ENCODE data around the gene HPN.

Gene HPN

DNA sequence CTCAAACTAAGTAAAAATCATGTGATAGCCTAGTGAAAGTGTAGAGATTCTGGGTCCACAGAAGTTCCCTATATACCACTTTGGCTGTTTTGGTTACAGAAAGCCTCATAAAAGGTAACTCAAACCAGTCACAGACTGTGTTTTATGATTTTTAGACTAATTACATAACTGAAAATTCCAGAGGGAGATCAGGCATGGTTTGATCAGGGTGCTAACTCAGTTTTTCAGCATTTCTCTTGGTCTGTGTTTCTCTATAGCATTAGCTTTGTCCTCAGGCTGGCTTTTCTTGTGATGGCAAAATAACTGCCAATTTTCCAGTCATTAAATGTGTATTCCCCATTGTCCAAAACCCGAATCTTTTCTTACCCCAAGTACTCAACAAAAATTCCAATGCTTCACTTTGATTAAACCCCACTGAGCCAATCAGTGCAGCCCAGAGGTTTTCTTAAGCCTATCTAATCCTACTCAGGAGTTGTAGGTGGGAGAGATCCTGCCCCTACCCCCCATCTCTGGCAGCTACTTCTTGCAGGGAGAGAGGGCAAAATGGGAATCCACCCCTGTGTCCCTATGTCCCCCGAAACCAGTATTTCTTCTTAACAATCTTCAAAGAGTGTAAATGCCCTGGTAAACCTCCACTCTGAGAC lies 65.5 kb downstream of the HPN start:
- in situ Hi-C loops (cut with HindIII; ENCODE audit: low pct_unique_long_range_greater_than_20kb, low sequenced_read_pairs) = no loop called here
- DNase-seq (ENCODE audit: low read depth in 1 of 2, low spot score in 1 of 2) = no peak
- no peak for TF ChIP-seq JUND (IDR thresholded peaks at IDR 0.05; ENCODE audit: low read depth)

DNA sequence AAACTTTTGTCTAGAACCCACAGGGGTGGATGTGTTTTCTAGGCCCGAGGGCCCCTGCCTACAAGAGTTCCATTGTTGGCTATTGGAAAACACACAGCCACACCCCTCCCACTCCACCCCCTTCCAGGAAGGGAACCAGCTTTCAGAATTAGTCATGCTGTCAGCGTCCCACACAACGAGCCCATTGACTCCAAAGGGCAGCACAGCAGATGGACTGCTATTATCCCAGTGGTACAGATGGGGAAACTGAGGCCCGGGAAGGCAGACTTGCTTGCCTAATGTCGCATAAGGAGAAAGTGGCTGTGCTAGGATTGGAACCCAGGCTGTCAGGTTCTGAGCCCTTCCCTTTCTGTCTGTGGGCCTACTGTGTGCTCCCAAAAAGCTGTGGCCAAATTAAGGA lies 66.0 kb downstream of the HPN start:
- TF ChIP-seq JUND (IDR thresholded peaks at IDR 0.05; ENCODE audit: low read depth) = no peak
- DNase-seq (ENCODE audit: low read depth in 1 of 2, low spot score in 1 of 2) = no peak
- in situ Hi-C loops (cut with HindIII; ENCODE audit: low pct_unique_long_range_greater_than_20kb, low sequenced_read_pairs) = no loop called here

DNA sequence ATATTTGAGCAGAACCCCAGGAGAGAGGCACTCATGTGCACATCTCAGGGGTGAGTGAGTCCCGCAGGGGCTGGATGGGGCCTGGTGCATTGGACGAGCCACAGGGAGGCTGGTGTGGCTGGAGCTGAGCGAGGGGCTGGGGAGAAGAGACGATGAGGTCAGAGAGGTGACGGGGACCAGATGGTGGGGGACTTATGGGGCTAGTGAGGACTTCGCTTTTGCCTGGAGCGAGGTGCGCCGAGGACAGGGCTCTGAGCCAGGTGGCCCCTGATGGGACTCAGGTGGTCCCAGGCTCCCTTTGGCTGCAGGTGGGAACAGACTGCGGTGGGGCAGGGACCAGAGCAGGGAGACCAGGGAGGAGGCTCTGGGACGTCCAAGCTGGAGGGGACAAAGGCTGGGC lies 67.2 kb downstream of the HPN start:
- no peak for TF ChIP-seq JUND (IDR thresholded peaks at IDR 0.05; ENCODE audit: low read depth)
- DNase-seq (ENCODE audit: low read depth in 1 of 2, low spot score in 1 of 2) = no peak
- in situ Hi-C loops (cut with HindIII; ENCODE audit: low pct_unique_long_range_greater_than_20kb, low sequenced_read_pairs) = no loop called here

DNA sequence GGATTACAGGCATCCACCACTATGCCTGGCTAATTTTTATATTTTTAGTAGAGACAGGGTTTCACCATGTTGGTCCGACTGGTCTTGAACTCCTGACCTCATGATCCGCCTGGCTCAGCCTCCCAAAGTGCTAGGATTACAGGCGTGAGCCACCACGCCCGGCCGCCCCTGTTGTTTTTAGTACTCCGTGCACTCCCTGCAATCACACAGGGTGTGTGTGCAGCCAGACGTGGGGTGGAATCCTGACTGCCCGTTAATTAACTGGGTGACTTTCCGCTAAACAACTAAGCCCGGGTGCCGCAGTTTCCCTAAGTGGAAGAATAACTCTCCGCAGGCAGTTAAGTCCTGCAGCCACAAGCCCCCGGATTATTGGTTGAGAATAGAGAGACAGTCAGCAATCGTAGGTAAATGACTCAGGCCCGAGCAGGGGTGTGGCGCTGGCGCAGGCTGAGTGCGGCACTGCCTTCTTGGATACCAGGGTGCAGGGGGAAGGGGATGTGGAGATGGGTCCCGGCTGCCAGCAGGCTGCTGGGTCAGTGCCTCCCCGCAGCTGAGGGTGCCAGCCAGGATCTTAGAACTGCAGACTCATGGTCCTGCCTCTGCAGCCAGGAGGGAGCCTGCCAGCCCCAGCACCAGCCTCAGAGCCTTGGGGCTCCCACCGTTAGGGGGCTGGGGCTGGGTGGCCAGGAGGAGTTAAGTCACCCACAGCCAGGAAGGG lies 68.0 kb downstream of the HPN start:
- in situ Hi-C loops (cut with HindIII; ENCODE audit: low pct_unique_long_range_greater_than_20kb, low sequenced_read_pairs) = no loop called here
- no peak for DNase-seq (ENCODE audit: low read depth in 1 of 2, low spot score in 1 of 2)

DNA sequence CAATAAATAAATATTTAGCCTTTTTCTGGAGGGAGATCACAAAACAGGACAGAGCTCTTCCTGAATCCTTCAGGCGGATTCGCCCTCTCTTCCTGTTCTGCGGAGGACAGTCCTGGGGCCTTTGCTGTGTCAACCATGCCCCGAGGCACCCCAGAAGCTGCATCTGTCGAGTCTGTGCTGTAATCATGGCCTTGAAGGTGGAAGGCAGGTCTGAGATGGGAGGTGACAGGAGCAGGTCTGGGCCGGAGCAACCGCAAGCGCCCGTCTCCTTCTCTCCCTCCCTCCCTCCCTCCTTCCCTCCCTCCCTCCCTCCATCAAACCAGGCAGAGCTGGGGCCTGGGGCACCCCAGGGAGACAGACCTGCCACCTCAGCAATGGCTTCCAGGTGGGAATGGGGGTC lies 69.5 kb downstream of the HPN start:
- in situ Hi-C loops (cut with HindIII; ENCODE audit: low pct_unique_long_range_greater_than_20kb, low sequenced_read_pairs) = no loop called here
- DNase-seq (ENCODE audit: low read depth in 1 of 2, low spot score in 1 of 2) = no peak
- TF ChIP-seq JUND (IDR thresholded peaks at IDR 0.05; ENCODE audit: low read depth) = no peak

More for the DNA sequence above, 68.0 kb downstream of the HPN start:
- TF ChIP-seq JUND (IDR thresholded peaks at IDR 0.05; ENCODE audit: low read depth) = no peak

DNA sequence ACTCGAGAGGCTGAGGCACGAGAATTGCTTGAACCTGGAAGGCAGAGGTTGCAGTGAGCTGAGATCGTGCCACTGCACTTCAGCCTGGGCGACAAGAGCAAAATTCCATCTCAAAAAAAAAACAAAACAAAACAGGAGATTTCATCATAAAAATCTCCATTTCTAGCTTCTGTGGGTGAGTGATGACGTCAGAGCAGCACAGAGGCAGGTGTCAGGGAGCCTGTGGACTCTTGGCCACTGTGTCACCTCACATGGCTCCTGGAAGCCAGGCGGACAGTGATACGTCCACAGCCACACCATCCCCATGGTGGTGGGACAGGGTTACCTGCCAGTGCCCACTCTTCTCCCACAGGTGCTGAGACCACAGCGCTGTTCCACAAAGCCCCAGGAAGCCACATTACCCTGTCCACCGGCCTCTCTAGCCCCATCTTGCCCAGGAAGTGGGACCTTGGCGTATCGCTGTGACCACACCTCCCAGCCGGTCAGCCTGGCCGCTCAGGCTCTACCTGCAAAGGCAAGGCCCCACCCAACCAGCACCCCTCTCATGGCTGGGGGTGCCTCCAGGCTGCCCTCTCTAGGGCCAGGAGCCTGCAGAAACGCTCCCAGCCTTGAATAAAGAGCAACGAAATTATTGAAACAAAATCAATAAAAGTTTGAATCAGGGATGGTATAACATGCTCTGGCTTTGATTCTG lies 71.6 kb downstream of the HPN start:
- in situ Hi-C loops (cut with HindIII; ENCODE audit: low pct_unique_long_range_greater_than_20kb, low sequenced_read_pairs) = no loop called here
- TF ChIP-seq JUND (IDR thresholded peaks at IDR 0.05; ENCODE audit: low read depth) = no peak
- DNase-seq (ENCODE audit: low read depth in 1 of 2, low spot score in 1 of 2) = no peak

DNA sequence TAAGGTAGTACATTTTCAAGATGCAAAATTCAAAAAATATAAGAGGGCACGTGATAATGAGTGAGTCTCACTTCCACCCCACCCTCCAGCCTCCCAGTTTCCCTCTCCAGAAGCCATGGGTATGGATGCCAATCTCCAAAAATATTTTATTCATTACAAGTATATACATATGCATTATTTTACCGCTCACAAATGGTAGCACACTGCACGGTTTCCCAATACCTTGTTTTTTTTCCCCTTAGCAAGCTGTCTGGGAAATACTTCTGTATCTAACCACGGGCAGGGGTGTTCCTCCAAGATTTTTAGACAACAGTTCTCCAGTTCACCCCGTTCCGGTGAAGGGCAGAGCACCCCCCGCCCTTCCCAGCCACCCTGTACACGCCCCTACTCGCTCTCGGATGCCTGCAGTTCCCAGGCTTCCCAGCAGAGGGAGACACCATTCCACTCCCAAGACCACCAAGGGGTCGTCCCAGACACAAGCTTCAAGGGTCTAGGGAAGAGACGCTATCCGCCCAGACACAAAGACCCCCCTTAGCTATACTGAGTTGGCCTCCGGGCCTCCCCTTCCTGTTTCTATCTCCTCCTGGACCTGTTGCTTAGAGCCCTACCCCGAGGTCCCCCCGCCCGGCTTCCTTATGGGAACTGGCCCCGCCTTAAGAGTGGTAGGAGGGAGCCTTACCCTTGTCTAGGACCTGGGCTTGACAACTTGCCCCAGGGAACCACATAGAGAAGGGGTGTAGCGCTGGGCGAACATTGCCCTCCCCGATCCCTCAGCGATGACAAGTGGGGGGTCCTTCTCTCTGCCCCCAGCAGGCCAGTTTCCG lies 73.0 kb downstream of the HPN start:
- in situ Hi-C loops (cut with HindIII; ENCODE audit: low pct_unique_long_range_greater_than_20kb, low sequenced_read_pairs) = no loop called here
- no peak for TF ChIP-seq JUND (IDR thresholded peaks at IDR 0.05; ENCODE audit: low read depth)
- peak; percentile 62 to 64 for DNase-seq (ENCODE audit: low read depth in 1 of 2, low spot score in 1 of 2)

DNA sequence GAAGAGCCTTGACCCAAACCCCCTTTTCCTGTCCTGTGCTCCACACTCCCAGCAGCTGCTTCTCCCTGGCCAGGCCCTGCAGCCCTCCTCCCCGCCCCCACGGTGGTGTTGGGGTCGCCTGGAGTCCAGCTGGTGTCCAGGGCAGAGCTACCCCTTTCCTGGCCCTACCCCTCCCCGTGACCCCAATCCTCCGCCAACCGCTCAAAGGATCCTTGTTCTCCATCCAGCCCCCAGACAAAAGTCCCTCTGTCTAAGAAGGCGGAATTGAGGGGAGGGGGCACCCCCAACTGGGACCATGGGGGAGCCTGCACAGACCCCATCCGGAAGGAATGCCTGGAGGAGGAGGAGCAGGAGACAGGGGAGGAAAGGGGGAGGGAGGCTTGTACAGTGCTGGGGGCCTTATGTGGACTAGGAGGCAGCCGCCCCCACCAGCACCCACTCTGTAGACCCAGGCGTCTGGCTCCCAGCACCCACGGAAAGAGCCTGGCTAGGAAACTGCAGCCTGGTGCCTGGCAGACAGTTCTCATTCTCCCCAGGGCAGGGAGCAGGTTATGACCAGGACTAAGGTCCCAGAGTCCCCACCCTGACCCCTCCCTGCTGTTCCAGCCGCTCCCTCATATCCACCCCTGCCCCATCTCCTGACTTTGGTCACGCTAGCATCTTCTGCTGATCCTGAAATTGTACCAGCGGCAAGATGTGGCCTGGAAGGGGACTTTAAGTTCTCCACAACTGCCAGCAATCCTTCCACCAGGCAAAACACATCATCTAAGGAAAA lies 73.8 kb downstream of the HPN start, which contains the start of gene FXYD3:
Gene FXYD3 (plus strand): TSS at position 647 of the 775 bp plus-strand sequence. CDS start 3,554 bp downstream, outside the sequence.
- DNase-seq (ENCODE audit: low read depth in 1 of 2, low spot score in 1 of 2) = no peak
- in situ Hi-C loops (cut with HindIII; ENCODE audit: low pct_unique_long_range_greater_than_20kb, low sequenced_read_pairs) = no loop called here
- no peak for TF ChIP-seq JUND (IDR thresholded peaks at IDR 0.05; ENCODE audit: low read depth)
